HG03060 (cell line): Measurements from ENCODE around the gene FBXO21.
"Not testable (repeated sequence)": the region's sequence is repeated elsewhere in the genome, so short reads cannot be mapped to it uniquely, and the experiment has no call there.

Source experiments
- ATAC-seq: cut with Tn5 transposase; IDR thresholded peaks from one replicate; pipeline ENCODE4 v1.9.1; 2021; ENCODE audit warnings: low read depth, moderate number of reproducible peaks; ENCODE audit not compliant: unreplicated experiment

FBXO21 gene

GRCh38 chr12:117111821-117112595 is 78.3 kb downstream of the FBXO21 start:
- no peak for ATAC-seq

GRCh38 chr12:117111386-117111785 is 78.9 kb downstream of the FBXO21 start:
- no peak for ATAC-seq

GRCh38 chr12:117109943-117110635 is 80.2 kb downstream of the FBXO21 start:
- ATAC-seq = no peak

- no peak for ATAC-seq
Observed at GRCh38 chr12:117105902-117106301, 84.4 kb downstream of the FBXO21 start.

GRCh38 chr12:117104003-117104402 is 86.3 kb downstream of the FBXO21 start:
- ATAC-seq = not testable (repeated sequence)

- no peak for ATAC-seq
Observed at GRCh38 chr12:117102800-117103181, 87.5 kb downstream of the FBXO21 start.

GRCh38 chr12:117101953-117102799 is 88.1 kb downstream of the FBXO21 start:
- no peak for ATAC-seq

GRCh38 chr12:117100851-117101673 is 89.2 kb downstream of the FBXO21 start:
- ATAC-seq = no peak

- no peak for ATAC-seq
Observed at GRCh38 chr12:117100251-117100650, 90.0 kb downstream of the FBXO21 start.

GRCh38 chr12:117098361-117099217 is 91.7 kb downstream of the FBXO21 start:
- ATAC-seq = no peak

GRCh38 chr12:117098024-117098360 is 92.3 kb downstream of the FBXO21 start:
- ATAC-seq = no peak

- no peak for ATAC-seq
Observed at GRCh38 chr12:117097159-117097558, 93.1 kb downstream of the FBXO21 start.

- no peak for ATAC-seq
Observed at GRCh38 chr12:117096501-117097042, 93.7 kb downstream of the FBXO21 start.

GRCh38 chr12:117095191-117095590 is 95.1 kb downstream of the FBXO21 start:
- ATAC-seq = not testable (repeated sequence)

GRCh38 chr12:117093918-117094630 is 96.2 kb downstream of the FBXO21 start:
- ATAC-seq = no peak

GRCh38 chr12:117093431-117093830 is 96.8 kb downstream of the FBXO21 start:
- ATAC-seq = no peak

- no peak for ATAC-seq
Observed at GRCh38 chr12:117092886-117093285, 97.4 kb downstream of the FBXO21 start.

- ATAC-seq = no peak
Observed at GRCh38 chr12:117092511-117092780, 97.8 kb downstream of the FBXO21 start.
